Endothelial cell of umbilical vein (primary cell): ENCODE measurements around the gene RELN. TPM values are rescaled to one million over a fixed set of nuclear protein-coding genes. Genes with fewer than 3 reads are reported as not detected.
"Not testable (repeated sequence)": the region's sequence is repeated elsewhere in the genome, so short reads cannot be mapped to it uniquely, and the experiment has no call there.

ENCODE experiments used
- BruUV-seq: library from RNA; stranded (reverse); fragments of 400-500 nt; replicated peaks from 2 replicates; lab custom pipeline; 2021; lab: Mats Ljungman, UMichigan
- CTCF ChIA-PET: fragments of 300-600, 350-600 bp; sonication (Branson Sonifier 250); formaldehyde crosslinking; loops from one replicate; lab custom pipeline; 2021; ENCODE audit warnings: antibody characterized with exemption, inconsistent platforms; lab: Charles Lee
- POLR2A ChIA-PET: fragments of 300-600, 350-600 bp; sonication (Branson Sonifier 250); formaldehyde crosslinking; loops from one replicate; lab custom pipeline; 2021; ENCODE audit warnings: antibody characterized with exemption, inconsistent platforms; lab: Charles Lee
- DNase-seq: peaks from one replicate; pipeline ENCODE4 v3.0.0-alpha.2; 2011; ENCODE audit warnings: low read depth, low spot score
- FAIRE-seq: peaks from 2 replicates; lab custom pipeline; 2011; peaks lifted over from hg19 to GRCh38; lab: Jason Lieb, UNC
- H2AFZ ChIP-seq: 2 replicates; pipeline ENCODE4 v1.6.0; 2012; ENCODE audit warnings: low read depth, low read length, control low read depth, inconsistent platforms
- H3K27ac ChIP-seq: 2 replicates; pipeline ENCODE4 v1.5.1; 2011; ENCODE audit warnings: low read depth, mild to moderate bottlenecking, control low read depth, low read length, moderate library complexity; ENCODE audit not compliant: insufficient read depth
- H3K27me3 ChIP-seq, 2 experiments: 2 replicates each; pipeline versions ENCODE4 v1.6.0 to v1.6.1; 2011; ENCODE audit warnings: low read length in 2 of 2, mixed read lengths in 1 of 2; ENCODE audit not compliant: control insufficient read depth in 2 of 2, insufficient read depth in 2 of 2
- H3K36me3 ChIP-seq, 2 experiments: 2 replicates in 1 of 2; 3 replicates in 1 of 2; pipeline ENCODE4 v1.5.1; 2011; ENCODE audit warnings: low read length in 2 of 2, mild to moderate bottlenecking in 1 of 2, moderate library complexity in 1 of 2; ENCODE audit not compliant: control insufficient read depth in 2 of 2, insufficient read depth in 2 of 2; ENCODE audit errors: extremely low read depth in 1 of 2
- H3K4me1 ChIP-seq: 3 replicates; pipeline ENCODE4 v1.5.1; 2011; ENCODE audit warnings: mild to moderate bottlenecking, low read length; ENCODE audit not compliant: control insufficient read depth, insufficient read depth; ENCODE audit errors: extremely low read depth
- H3K4me2 ChIP-seq: 2 replicates; pipeline ENCODE4 v1.6.1; 2011; ENCODE audit warnings: low read length, control low read depth, mixed read lengths; ENCODE audit not compliant: insufficient read depth
- H3K4me3 ChIP-seq, 3 experiments: fragments of 200-600 bp in 1 of 3; sonication (generic), shearing (Covaris generic) in 1 of 3; replicated peaks in 1 of 3; 2 replicates each; pipeline ENCODE4 v1.5.1; 2011 to 2016; ENCODE audit warnings: control low read depth in 3 of 3, low read length in 3 of 3, mild to moderate bottlenecking in 2 of 3, inconsistent platforms in 1 of 3, low read depth in 1 of 3, moderate library complexity in 1 of 3; ENCODE audit not compliant: insufficient read depth in 1 of 3
- H3K79me2 ChIP-seq: 2 replicates; pipeline ENCODE4 v1.6.0; 2012; ENCODE audit warnings: low read length, inconsistent platforms; ENCODE audit not compliant: control insufficient read depth, insufficient read depth
- H3K9ac ChIP-seq: replicated peaks from 2 replicates; pipeline ENCODE3; 2011; ENCODE audit warnings: low read length, control low read depth; ENCODE audit not compliant: insufficient read depth; ENCODE audit errors: extremely low read depth
- H3K9me1 ChIP-seq: replicated peaks from 3 replicates; pipeline ENCODE4 v1.6.0; 2011; ENCODE audit warnings: mild to moderate bottlenecking, low read length; ENCODE audit not compliant: control insufficient read depth, insufficient read depth; ENCODE audit errors: extremely low read depth
- H3K9me3 ChIP-seq: replicated peaks from 2 replicates; pipeline ENCODE4 v1.5.1; 2012; ENCODE audit warnings: low read length, inconsistent platforms; ENCODE audit not compliant: control insufficient read depth, insufficient read depth
- H4K20me1 ChIP-seq: replicated peaks from 2 replicates; pipeline ENCODE3; 2011; ENCODE audit warnings: mild to moderate bottlenecking, low read length; ENCODE audit not compliant: control insufficient read depth, insufficient read depth; ENCODE audit errors: extremely low read depth
- EZH2 ChIP-seq: IDR thresholded peaks from 2 replicates; pipeline ENCODE4 v1.6.1; 2012; ENCODE audit warnings: borderline replicate concordance, low read depth, mild to moderate bottlenecking, moderate library complexity, low read length, inconsistent platforms; ENCODE audit not compliant: severe bottlenecking
- FOS ChIP-seq: IDR thresholded peaks from 2 replicates; pipeline ENCODE4 v1.6.1; 2011; ENCODE audit warnings: mild to moderate bottlenecking, low read length, moderate library complexity, borderline replicate concordance; ENCODE audit not compliant: insufficient read depth
- GATA2 ChIP-seq: IDR thresholded peaks from 2 replicates; pipeline ENCODE4 v1.7.0; 2011; ENCODE audit warnings: low read depth, mild to moderate bottlenecking, moderate library complexity, mixed read lengths, low read length; ENCODE audit not compliant: insufficient read length, insufficient read depth
- JUN ChIP-seq: IDR thresholded peaks from 2 replicates; pipeline ENCODE4 v1.6.1; 2011; ENCODE audit warnings: borderline replicate concordance, low read depth; ENCODE audit not compliant: insufficient read length, insufficient read depth
- MYC ChIP-seq: IDR thresholded peaks from one replicate; pipeline ENCODE4 v1.6.1; 2011; ENCODE audit warnings: mild to moderate bottlenecking, low read depth, low read length
- POLR2A ChIP-seq: IDR thresholded peaks from 2 replicates; pipeline ENCODE4 v1.6.1; 2012; ENCODE audit warnings: low read depth, mild to moderate bottlenecking, control low read depth, low read length
- POLR2AphosphoS5 ChIP-seq: IDR thresholded peaks from 2 replicates; pipeline ENCODE4 v1.6.1; 2012; ENCODE audit warnings: low read depth, mild to moderate bottlenecking, control low read depth, low read length, moderate library complexity; ENCODE audit not compliant: insufficient read depth
- dilution Hi-C: fragments of 300-500 bp; cut with MboI; formaldehyde crosslinking; loops from one replicate; pipeline ENCODE4 v1.15.0; 2019; ENCODE audit warnings: low sequenced_read_pairs; ENCODE audit not compliant: extremely low pct_ligation_motif_present
- intact Hi-C: fragments of 100-400 bp; cut with micrococcal nuclease; formaldehyde crosslinking; loops from one replicate; pipeline ENCODE4 v1.10.0; 2022
- polyA plus RNA-seq, 4 experiments: library from polyadenylated mRNA; depleted of rRNA in 3 of 4; stranded (reverse) in 3 of 4; unstranded in 1 of 4; fragments of >200 nt; gene quantifications; 2 replicates each; pipeline versions ENCODE4 v1.2.1 to v1.2.3, GENCODE V29; 2011 to 2012; ENCODE audit warnings: missing spikeins in 1 of 4
- total RNA-seq: library from RNA; stranded (reverse); gene quantifications from 2 replicates; pipeline ENCODE4 v1.2.3, GENCODE V29; 2021
- TF ChIP-seq, protein P1 (sequence below), 2 donors: IDR thresholded peaks; 1 replicate in 1 of 2; 2 replicates in 1 of 2; pipeline ENCODE4 v1.5.1; 2011; ENCODE audit warnings: low read length in 2 of 2, mild to moderate bottlenecking in 2 of 2, moderate library complexity in 2 of 2, control low read depth in 1 of 2, inconsistent platforms in 1 of 2, low read depth in 1 of 2; ENCODE audit not compliant: insufficient read depth in 1 of 2; ENCODE audit errors: extremely low read depth in 1 of 2
- TF ChIP-seq, protein P2 (sequence below): IDR thresholded peaks from 2 replicates; pipeline ENCODE4 v1.6.1; 2011; ENCODE audit not compliant: insufficient read depth, insufficient read length

Gene RELN
- total and polyA plus RNA-seq, 2 donors (not counting 3 experiments of a cell fraction or from before 2014, with no cell fraction given): 0.15 to 0.22 TPM

DNA sequence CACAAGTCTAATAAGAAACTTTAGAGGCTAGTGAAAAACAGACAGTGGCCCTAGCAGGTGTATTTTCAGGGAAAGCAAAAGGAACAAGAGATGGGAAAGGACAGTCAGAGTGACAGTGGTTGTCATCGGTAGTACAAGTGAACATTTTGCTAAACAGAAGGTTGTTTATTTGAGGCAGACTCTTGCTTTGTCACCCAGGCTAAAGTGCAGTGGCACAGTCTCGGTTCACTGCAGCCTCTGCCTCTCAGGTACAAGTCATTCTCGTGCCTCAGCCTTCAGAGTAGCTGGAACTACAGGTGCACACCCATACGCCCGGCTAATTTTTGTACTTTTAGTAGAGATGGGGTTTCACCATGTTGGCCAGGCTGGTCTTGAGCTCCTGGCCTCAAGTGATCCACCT lies 195.8 kb downstream of the RELN start:
- Histone ChIP-seq H3K4me3 (no peak overlapping the region), H3K9ac (no peak overlapping the region), H3K4me1 (no peaks in the 10 kb centered on the region), H3K27ac (no peak overlapping the region), H3K79me2 (no peaks in the 10 kb centered on the region), H3K9me1 (no peaks in the 10 kb centered on the region), H3K9me3 (no peaks in the 10 kb centered on the region), H3K4me2 (no peak overlapping the region), H3K27me3 (no peaks in the 10 kb centered on the region), H4K20me1 (no peaks in the 10 kb centered on the region), H2AFZ (no peak overlapping the region), H3K36me3 (no peaks in the 10 kb centered on the region)
- FAIRE-seq (no peak), DNase-seq (no peak)
- dilution Hi-C loops: no loop called here
- no peak for TF ChIP-seq EZH2
- BruUV-seq: no TSS peak
- ChIA-PET POLR2A (no interaction called here), CTCF (no interaction called here)
- intact Hi-C loops: no loop called here

DNA sequence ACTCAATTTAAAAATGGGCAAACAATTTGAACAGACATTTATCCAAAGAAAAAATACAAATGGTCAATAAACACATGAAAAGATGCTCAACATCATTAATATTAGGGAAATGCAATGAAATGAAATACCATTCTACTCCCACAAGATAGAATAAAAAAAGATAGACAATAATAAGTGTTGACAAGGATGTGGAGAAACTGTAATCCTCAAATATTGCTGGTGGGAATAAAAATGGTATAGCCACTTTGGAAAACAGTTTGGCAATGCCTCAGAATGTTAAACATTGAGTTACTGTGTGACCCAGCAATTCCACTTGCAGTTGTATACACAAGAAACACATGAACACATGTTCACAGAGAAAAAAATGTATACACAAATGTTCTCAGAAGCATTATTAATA lies 197.6 kb downstream of the RELN start:
- Histone ChIP-seq H3K79me2 (no peaks in the 10 kb centered on the region), H4K20me1 (no peaks in the 10 kb centered on the region), H3K9me3 (no peaks in the 10 kb centered on the region), H3K36me3 (no peaks in the 10 kb centered on the region), H3K9me1 (no peaks in the 10 kb centered on the region), H3K4me2 (no peak overlapping the region), H3K4me1 (no peaks in the 10 kb centered on the region), H2AFZ (no peak overlapping the region), H3K27ac (no peak overlapping the region), H3K9ac (no peak overlapping the region), H3K27me3 (no peaks in the 10 kb centered on the region), H3K4me3 (no peak overlapping the region)
- intact Hi-C loops (no loop called here), dilution Hi-C loops (no loop called here)
- DNase-seq (no peak), FAIRE-seq (no peak)
- TF ChIP-seq POLR2A (no peak), MYC (no peak), GATA2 (no peak), JUN (no peak), FOS (no peak), EZH2 (no peak), POLR2AphosphoS5 (no peak)
- TF ChIP-seq, protein P1, sequence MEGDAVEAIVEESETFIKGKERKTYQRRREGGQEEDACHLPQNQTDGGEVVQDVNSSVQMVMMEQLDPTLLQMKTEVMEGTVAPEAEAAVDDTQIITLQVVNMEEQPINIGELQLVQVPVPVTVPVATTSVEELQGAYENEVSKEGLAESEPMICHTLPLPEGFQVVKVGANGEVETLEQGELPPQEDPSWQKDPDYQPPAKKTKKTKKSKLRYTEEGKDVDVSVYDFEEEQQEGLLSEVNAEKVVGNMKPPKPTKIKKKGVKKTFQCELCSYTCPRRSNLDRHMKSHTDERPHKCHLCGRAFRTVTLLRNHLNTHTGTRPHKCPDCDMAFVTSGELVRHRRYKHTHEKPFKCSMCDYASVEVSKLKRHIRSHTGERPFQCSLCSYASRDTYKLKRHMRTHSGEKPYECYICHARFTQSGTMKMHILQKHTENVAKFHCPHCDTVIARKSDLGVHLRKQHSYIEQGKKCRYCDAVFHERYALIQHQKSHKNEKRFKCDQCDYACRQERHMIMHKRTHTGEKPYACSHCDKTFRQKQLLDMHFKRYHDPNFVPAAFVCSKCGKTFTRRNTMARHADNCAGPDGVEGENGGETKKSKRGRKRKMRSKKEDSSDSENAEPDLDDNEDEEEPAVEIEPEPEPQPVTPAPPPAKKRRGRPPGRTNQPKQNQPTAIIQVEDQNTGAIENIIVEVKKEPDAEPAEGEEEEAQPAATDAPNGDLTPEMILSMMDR (IDR thresholded peaks at IDR 0.05; ENCODE audit: extremely low read depth in 1 of 2, insufficient read depth in 1 of 2, low read depth in 1 of 2, low read length in 2 of 2): no peak
- TF ChIP-seq, protein P2, sequence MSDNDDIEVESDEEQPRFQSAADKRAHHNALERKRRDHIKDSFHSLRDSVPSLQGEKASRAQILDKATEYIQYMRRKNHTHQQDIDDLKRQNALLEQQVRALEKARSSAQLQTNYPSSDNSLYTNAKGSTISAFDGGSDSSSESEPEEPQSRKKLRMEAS: no peak
- no TSS peak for BruUV-seq
- ChIA-PET POLR2A (no interaction called here), CTCF (no interaction called here)

DNA sequence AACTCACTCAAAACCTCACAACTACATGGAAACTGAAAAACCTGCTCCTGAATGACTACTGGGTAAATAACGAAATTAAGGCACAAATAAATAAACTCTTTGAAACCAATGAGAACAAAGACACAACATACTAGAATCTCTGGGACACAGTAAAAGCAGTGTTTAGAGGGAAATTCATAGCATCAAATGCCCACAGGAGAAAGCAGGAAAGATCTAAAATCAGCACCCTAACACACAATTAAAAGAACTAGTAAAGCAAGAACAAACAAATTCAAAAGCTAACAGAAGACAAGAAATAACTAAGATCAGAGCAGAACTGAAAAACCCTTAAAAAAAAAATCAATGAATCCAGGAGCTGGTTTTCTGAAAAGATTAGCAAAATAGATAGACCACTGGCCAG lies 202.4 kb downstream of the RELN start:
- BruUV-seq, FAIRE-seq, H3K79me2 ChIP-seq: not testable (repeated sequence)

More for the DNA sequence above, 202.4 kb downstream of the RELN start:
- CTCF ChIA-PET, H3K9me1 ChIP-seq, H3K27ac ChIP-seq, H3K4me3 ChIP-seq, H3K9ac ChIP-seq, H3K36me3 ChIP-seq, dilution Hi-C loops, DNase-seq, intact Hi-C loops, H3K4me2 ChIP-seq, H4K20me1 ChIP-seq, H3K9me3 ChIP-seq, H3K4me1 ChIP-seq, H2AFZ ChIP-seq: not testable (repeated sequence)
- H3K27me3 ChIP-seq: peaks cover 1 to 15% of the 10 kb centered on the region in 2 experiments
- POLR2A ChIA-PET: interaction anchor here (0.7 kb wide), 1 partner anchor 139 kb away, joined by 4 read pairs; no protein-coding TSS in a partner anchor
